GM23248 (cell line): Measurements from ENCODE around the gene LPP.

Experiments used
- EZH2 ChIP-seq: fragments of 200-600 bp; sonication (generic); IDR thresholded peaks from 2 replicates; pipeline ENCODE4 v1.6.1; 2018; ENCODE audit warnings: antibody characterized with exemption, mild to moderate bottlenecking; ENCODE audit not compliant: insufficient read depth, poor library complexity, severe bottlenecking
- EZH2phosphoT487 ChIP-seq: fragments of 200-600 bp; sonication (generic); IDR thresholded peaks from 2 replicates; pipeline ENCODE4 v1.6.1; 2018; ENCODE audit warnings: antibody characterized with exemption, moderate library complexity, mild to moderate bottlenecking, low read depth; ENCODE audit not compliant: insufficient read depth

DNA sequence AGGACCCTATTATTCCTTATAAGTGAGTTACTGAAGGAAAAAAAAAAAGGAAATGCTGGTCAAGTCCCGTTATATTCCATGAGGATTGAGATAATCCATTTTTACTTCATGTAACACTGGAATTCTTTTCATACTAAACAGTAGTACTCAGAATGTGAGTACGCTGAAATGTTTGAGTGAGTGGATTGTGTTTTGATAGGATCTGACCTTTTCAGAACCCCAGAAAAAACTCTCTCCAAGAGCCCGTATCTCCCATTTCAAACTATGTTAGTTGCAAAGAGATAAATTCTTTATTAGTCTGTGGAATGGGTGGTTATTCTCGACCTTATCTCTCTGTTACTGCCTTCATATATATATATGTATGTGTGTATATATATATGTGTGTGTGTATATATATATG lies 2.5 kb upstream of the LPP start:
- TF ChIP-seq EZH2 (no peak), EZH2phosphoT487 (no peak)
